HG03060 (cell line): Measurements from ENCODE around the gene CANT1.
"Not testable (repeated sequence)": the region's sequence is repeated elsewhere in the genome, so short reads cannot be mapped to it uniquely, and the experiment has no call there.

Source experiments
- ATAC-seq: cut with Tn5 transposase; IDR thresholded peaks from one replicate; pipeline ENCODE4 v1.9.1; 2021; ENCODE audit warnings: low read depth, moderate number of reproducible peaks; ENCODE audit not compliant: unreplicated experiment

The CANT1 gene

GRCh38 chr17:78966123-78966813, 43.3 kb downstream of the CANT1 start:
- ATAC-seq, result no peak

- no peak for ATAC-seq
Measured at GRCh38 chr17:78965491-78965924, 44.1 kb downstream of the CANT1 start.

- ATAC-seq, result no peak
Measured at GRCh38 chr17:78963378-78963777, 46.2 kb downstream of the CANT1 start.

- ATAC-seq, result not testable (repeated sequence)
Measured at GRCh38 chr17:78962984-78963348, 46.6 kb downstream of the CANT1 start.

- ATAC-seq, result no peak
Measured at GRCh38 chr17:78962345-78962983, 47.1 kb downstream of the CANT1 start.

- ATAC-seq, result no peak
Measured at GRCh38 chr17:78961571-78961970, 48.0 kb downstream of the CANT1 start.

- no peak for ATAC-seq
Measured at GRCh38 chr17:78960928-78961327, 48.6 kb downstream of the CANT1 start.

GRCh38 chr17:78959803-78960202, 49.8 kb downstream of the CANT1 start:
- no peak for ATAC-seq

GRCh38 chr17:78958641-78959127, 50.9 kb downstream of the CANT1 start:
- no peak for ATAC-seq

GRCh38 chr17:78957128-78957527, 52.4 kb downstream of the CANT1 start:
- no peak for ATAC-seq

- ATAC-seq, result no peak
Measured at GRCh38 chr17:78956254-78956653, 53.3 kb downstream of the CANT1 start.

- ATAC-seq, result no peak
Measured at GRCh38 chr17:78954684-78955083, 54.9 kb downstream of the CANT1 start.

- ATAC-seq, result no peak
Measured at GRCh38 chr17:78953356-78954350, 55.9 kb downstream of the CANT1 start.

GRCh38 chr17:78952706-78953105, 56.9 kb downstream of the CANT1 start:
- ATAC-seq, result no peak

GRCh38 chr17:78951967-78952551, 57.5 kb downstream of the CANT1 start:
- no peak for ATAC-seq

- no peak for ATAC-seq
Measured at GRCh38 chr17:78950870-78951269, 58.7 kb downstream of the CANT1 start.

- no peak for ATAC-seq
Measured at GRCh38 chr17:78947235-78948149, 62.1 kb downstream of the CANT1 start.

- ATAC-seq, result no peak
Measured at GRCh38 chr17:78946631-78947030, 62.9 kb downstream of the CANT1 start.

GRCh38 chr17:78946131-78946530, 63.4 kb downstream of the CANT1 start:
- no peak for ATAC-seq

- ATAC-seq, result not testable (repeated sequence)
Measured at GRCh38 chr17:78945455-78945854, 64.1 kb downstream of the CANT1 start.
